ENCODE data around the gene ATP5PD.
"Not testable (repeated sequence)": the region's sequence is repeated elsewhere in the genome, so short reads cannot be mapped to it uniquely, and the experiment has no call there.

Gene ATP5PD

DNA sequence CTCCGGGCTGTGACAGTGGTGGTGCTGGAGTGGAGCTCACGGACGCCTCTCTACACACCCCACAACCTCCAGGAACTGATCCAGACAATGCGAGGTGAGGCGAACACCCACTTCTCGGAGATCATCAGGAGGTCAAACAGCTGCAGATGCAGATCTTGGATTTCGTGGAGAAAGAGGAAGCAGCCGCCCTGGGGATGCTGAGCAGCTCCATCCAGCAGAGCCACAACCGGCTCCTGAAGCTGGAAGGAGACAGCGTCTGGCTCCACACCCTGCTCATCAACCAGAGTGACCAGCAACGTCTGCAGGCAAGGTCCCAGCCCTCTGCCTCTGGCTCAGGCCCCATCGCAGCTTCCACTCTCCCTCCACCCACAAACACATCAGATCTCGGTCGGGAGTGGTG is 27.8 kb upstream of the ATP5PD start:
- TF ChIP-seq CTCF (IDR thresholded peaks at IDR 0.05; ENCODE audit: insufficient read depth, missing control alignments) = no peak
- DNase-seq (ENCODE audit: insufficient read length, low spot score) (no peak), FAIRE-seq (no peak)

DNA sequence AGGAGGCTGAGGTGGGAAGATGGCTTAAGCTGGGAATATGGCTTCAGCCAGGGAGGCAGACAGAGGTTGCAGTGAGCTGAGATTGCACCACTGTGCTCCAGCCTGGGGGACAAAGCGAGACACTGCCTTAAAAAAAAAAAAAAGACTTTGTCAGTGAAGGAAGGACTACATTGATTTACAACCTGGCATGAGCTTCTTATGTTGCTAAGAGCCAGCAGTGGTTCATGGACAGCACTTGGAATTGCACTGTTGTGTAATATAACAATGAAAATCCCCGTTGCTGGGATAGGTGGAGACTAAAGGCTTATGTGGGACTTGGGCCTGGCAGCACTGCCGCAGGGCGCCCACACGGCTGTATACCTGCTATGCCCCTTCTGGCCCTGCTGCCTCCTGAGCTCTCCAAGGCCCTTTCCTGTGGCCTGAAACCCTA is 26.9 kb upstream of the ATP5PD start:
- FAIRE-seq (no peak), DNase-seq (ENCODE audit: insufficient read length, low spot score) (no peak)
- no peak for TF ChIP-seq CTCF (IDR thresholded peaks at IDR 0.05; ENCODE audit: insufficient read depth, missing control alignments)

DNA sequence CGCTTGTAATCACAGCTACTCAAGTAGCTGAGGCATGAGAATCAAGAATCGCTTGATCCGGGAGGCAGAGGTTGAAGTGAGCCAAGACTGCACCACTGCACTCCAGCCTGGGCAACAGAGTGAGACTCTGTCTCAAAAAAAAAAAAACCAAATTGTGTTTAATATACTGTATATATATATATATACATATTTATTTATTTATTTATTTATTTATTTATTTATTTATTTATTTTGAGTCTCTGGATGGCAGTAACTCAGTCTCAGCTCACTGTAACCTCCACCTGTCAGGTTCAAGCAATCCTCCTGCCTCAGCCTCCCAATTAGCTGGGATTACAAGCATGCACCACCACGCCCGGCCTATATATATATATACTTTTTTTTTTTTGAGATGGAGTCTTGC is 26.1 kb upstream of the ATP5PD start:
- not testable (repeated sequence) for FAIRE-seq; DNase-seq (ENCODE audit: insufficient read length, low spot score)

GRCh38 chr17:75071478-75072271 is 24.9 kb upstream of the ATP5PD start:
- DNase-seq (ENCODE audit: insufficient read length, low spot score); FAIRE-seq: not testable (repeated sequence)

- TF ChIP-seq CTCF (IDR thresholded peaks at IDR 0.05; ENCODE audit: insufficient read depth, missing control alignments) = peak; percentile 41
- no peak for DNase-seq (ENCODE audit: insufficient read length, low spot score)
- FAIRE-seq = no peak
Observed at GRCh38 chr17:75069783-75070182, 23.0 kb upstream of the ATP5PD start.

- FAIRE-seq (no peak), DNase-seq (ENCODE audit: insufficient read length, low spot score) (no peak)
- no peak for TF ChIP-seq CTCF (IDR thresholded peaks at IDR 0.05; ENCODE audit: insufficient read depth, missing control alignments)
Observed at GRCh38 chr17:75068750-75069149, 22.0 kb upstream of the ATP5PD start.

DNA sequence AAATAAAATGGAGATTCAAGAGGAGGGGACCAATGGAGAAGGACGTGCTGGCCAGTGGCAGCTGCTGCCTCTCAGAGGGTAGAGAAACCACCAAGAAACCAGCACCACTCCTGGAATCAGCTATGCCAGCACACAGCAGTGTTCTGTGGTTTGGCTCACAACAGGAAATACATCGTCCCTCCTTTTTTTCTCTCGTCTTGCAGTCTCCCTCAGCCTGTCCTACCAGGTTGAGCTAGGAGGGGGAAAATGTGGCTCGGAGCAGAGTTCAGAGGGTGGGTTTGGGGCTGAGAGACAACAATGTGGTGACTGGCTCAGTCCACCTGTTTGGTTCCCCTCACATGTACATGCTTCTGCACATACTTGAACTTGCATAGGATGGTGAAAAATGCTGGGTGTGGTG is 21.1 kb upstream of the ATP5PD start:
- TF ChIP-seq CTCF (IDR thresholded peaks at IDR 0.05; ENCODE audit: insufficient read depth, missing control alignments) = no peak
- DNase-seq (ENCODE audit: insufficient read length, low spot score) = no peak
- FAIRE-seq = no peak

GRCh38 chr17:75065562-75066151 is 18.9 kb upstream of the ATP5PD start:
- FAIRE-seq (no peak), DNase-seq (ENCODE audit: insufficient read length, low spot score) (no peak)
- TF ChIP-seq CTCF (IDR thresholded peaks at IDR 0.05; ENCODE audit: insufficient read depth, missing control alignments) = no peak
